Activated naive CD4-positive, alpha-beta T cell treated with anti-CD3 and anti-CD28 coated beads for 36 hours (primary cell): ENCODE results near the gene FLII. TPM values are rescaled to one million over a fixed set of nuclear protein-coding genes. Genes with fewer than 3 reads are reported as not detected.
A peak's percentile ranks its signal among the peaks of the same experiment; 100 is the strongest.

Experiments used
- CTCF ChIA-PET: fragments of 350-600 bp; sonication (Branson Sonifier 250); formaldehyde crosslinking; loops from one replicate; lab custom pipeline; 2021; ENCODE audit warnings: antibody characterized with exemption; lab: Charles Lee
- DNase-seq: peaks from one replicate; pipeline ENCODE4 v3.0.0-alpha.2; 2020
- H3K27ac Mint-ChIP-seq: one replicate; pipeline ENCODE4 v1.8.0; 2021; ENCODE audit warnings: mild to moderate bottlenecking, mixed read lengths
- H3K27me3 Mint-ChIP-seq: one replicate; pipeline ENCODE4 v1.8.0; 2021; ENCODE audit warnings: low read depth, mixed read lengths
- H3K36me3 Mint-ChIP-seq: one replicate; pipeline ENCODE4 v1.8.0; 2021; ENCODE audit warnings: low read depth, mixed read lengths
- H3K4me1 Mint-ChIP-seq: one replicate; pipeline ENCODE4 v1.8.0; 2021; ENCODE audit warnings: low read depth, mixed read lengths
- H3K4me3 Mint-ChIP-seq: one replicate; pipeline ENCODE4 v1.8.0; 2021; ENCODE audit warnings: mild to moderate bottlenecking, moderate library complexity, mixed read lengths
- H3K9me3 Mint-ChIP-seq: one replicate; pipeline ENCODE4 v1.8.0; 2021; ENCODE audit warnings: mixed read lengths
- intact Hi-C: fragments of 100-400 bp; cut with micrococcal nuclease; formaldehyde crosslinking; loops from one replicate; pipeline ENCODE4 v1.15.1; 2023
- total RNA-seq, 2 experiments: library from RNA; stranded (reverse); gene quantifications; one replicate each; pipeline ENCODE4 v1.2.3, GENCODE V29; 2021

Gene FLII
- total RNA-seq, 2 experiments from 2014 or later, result 326 to 328 TPM

DNA sequence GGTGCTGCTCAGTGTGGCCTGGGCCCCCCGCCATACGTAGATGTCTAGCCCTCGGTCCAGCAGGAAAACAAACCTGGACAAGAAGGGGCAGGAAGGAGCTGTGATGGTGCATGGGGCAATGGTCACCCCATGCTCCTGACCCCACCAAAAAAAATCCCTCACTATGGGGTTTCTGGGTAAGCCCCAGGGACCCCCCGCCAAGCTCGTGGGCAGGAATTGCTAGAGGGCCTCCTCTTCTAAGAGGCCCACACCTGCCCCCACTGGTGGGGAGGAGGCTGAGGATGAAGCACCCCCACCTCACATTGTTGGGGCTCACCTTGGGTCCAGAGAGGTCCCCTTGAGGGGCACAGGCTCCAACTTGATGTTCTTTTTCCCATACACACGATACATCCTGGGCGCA, 9.7 kb downstream of the FLII start:
- H3K27ac Mint-ChIP-seq, result no peak overlapping the region
- CTCF ChIA-PET, result interaction anchor here (0.5 to 1.7 kb wide), 10 partner anchors 8 to 155 kb away, joined by 3 to 6 read pairs (median 3); partner anchors contain the start of gene FLII
- no peaks in the 10 kb centered on the region for H3K27me3 Mint-ChIP-seq
- H3K4me1 Mint-ChIP-seq, result no peaks in the 10 kb centered on the region
- peaks cover 24% of the 10 kb centered on the region for H3K36me3 Mint-ChIP-seq
- intact Hi-C loops, result loop anchor here (1.0 to 2.0 kb wide), 2 partner anchors 9 to 66 kb away; partner anchors contain the start of genes FLII, SMCR8 and TOP3A
- no peak for DNase-seq
- H3K9me3 Mint-ChIP-seq, result no peaks in the 10 kb centered on the region
- H3K4me3 Mint-ChIP-seq, result no peak overlapping the region

DNA sequence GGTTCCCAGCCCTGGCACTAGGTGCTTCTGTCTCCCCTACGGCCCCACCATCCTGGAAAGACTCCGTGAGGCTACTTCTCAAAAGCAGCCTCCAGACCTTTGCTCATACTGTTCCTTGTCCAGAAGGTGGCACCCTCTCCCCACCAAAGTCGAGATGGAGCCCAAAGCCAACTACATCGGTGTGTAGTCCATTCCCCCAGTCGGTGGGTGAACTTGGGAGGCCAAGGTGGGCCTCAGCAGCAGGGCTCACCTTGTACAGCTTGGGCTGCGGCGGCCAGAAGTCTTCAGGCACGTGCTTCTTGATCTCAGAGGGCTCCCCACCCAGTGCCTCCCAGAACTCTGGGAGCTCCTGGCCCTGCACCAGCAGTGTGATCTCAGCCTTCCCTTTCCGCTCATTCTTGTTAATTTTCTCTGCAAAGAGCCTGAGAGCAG, 10.2 kb downstream of the FLII start:
- no peaks in the 10 kb centered on the region for H3K9me3 Mint-ChIP-seq
- intact Hi-C loops, result loop anchor here (1.0 to 2.0 kb wide), 2 partner anchors 10 to 66 kb away; partner anchors contain the start of genes FLII, SMCR8 and TOP3A
- CTCF ChIA-PET, result interaction anchor here (0.5 to 1.7 kb wide), 10 partner anchors 8 to 155 kb away, joined by 3 to 6 read pairs (median 3); partner anchors contain the start of gene FLII
- peak; percentile 83 for DNase-seq
- H3K4me3 Mint-ChIP-seq, result no peak overlapping the region
- H3K36me3 Mint-ChIP-seq, result peaks cover 22% of the 10 kb centered on the region
- H3K27me3 Mint-ChIP-seq, result no peaks in the 10 kb centered on the region
- peak overlapping the region; percentile 28 for H3K27ac Mint-ChIP-seq
- no peaks in the 10 kb centered on the region for H3K4me1 Mint-ChIP-seq

DNA sequence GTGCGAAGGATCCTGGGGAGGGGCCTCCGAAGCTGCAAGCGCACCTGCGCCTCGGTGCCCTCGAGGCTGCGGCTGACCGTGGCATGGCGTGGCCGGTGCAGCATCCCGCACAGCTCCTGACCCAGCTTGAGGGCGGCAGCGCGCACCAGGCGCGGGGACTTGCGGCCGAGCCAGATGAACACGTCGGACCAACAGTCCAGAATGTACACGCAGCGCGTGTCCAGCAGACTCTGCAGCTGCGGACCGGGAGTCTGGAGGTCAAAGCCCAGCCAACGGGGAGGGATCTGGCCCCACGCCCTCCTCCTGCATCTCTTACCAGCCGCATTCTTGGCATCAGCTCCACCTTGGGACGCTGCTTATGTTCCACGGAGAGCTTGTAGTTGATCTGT, 10.9 kb downstream of the FLII start:
- CTCF ChIA-PET, result interaction anchor here (0.7 to 1.2 kb wide), 3 partner anchors 59 to 98 kb away, joined by 3 read pairs; no protein-coding TSS in a partner anchor
- H3K36me3 Mint-ChIP-seq, result peaks cover 22% of the 10 kb centered on the region
- H3K27ac Mint-ChIP-seq, result no peak overlapping the region
- no peak overlapping the region for H3K4me3 Mint-ChIP-seq
- intact Hi-C loops, result loop anchor here (1.0 to 2.0 kb wide), 2 partner anchors 11 to 67 kb away; partner anchors contain the start of genes FLII, SMCR8 and TOP3A
- no peak for DNase-seq
- H3K4me1 Mint-ChIP-seq, result no peaks in the 10 kb centered on the region
- no peaks in the 10 kb centered on the region for H3K9me3 Mint-ChIP-seq
- H3K27me3 Mint-ChIP-seq, result no peaks in the 10 kb centered on the region

DNA sequence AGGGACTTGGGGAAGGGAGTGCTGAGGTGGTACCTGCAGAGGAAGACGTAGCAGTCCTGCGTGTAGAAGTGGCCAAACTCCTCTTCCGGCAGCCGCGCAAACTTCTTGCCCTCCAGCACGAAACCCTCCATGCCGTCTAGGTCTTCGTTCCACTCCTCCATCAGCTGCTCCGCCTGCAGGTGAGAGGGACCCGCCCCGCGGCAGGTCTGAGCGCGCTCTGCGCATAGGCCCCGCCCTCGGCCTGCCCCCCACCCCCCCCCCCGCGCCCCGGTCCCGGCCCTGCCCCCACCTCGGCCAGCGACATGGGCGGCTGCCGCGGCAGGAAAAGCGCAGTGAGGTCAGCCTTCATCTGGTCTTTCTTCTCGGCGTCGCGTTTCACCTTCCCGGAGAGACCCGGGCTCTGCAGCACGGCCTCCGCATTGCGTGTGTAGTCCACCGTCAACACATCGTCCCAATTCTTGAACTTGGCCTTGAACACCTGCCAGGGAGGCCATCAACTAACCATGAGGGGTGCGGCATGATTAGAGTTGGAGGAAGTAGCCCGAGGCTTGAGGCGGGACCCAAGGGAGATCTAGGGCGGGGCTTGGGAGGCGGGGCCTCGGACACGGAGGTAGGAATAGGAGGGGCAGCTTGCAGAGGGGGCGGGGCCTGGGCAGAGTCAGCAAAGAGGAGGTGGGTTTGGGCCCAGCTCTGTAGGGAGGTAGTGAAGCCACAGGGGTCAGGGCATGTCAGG, 11.5 kb downstream of the FLII start:
- peak; percentile 36 for DNase-seq
- H3K9me3 Mint-ChIP-seq, result no peaks in the 10 kb centered on the region
- H3K27ac Mint-ChIP-seq, result no peak overlapping the region
- H3K4me3 Mint-ChIP-seq, result no peak overlapping the region
- H3K36me3 Mint-ChIP-seq, result peaks cover 22% of the 10 kb centered on the region
- intact Hi-C loops, result no loop called here
- CTCF ChIA-PET, result interaction anchor here (0.7 to 1.2 kb wide), 3 partner anchors 58 to 99 kb away, joined by 3 read pairs; no protein-coding TSS in a partner anchor
- H3K27me3 Mint-ChIP-seq, result no peaks in the 10 kb centered on the region
- H3K4me1 Mint-ChIP-seq, result no peaks in the 10 kb centered on the region

DNA sequence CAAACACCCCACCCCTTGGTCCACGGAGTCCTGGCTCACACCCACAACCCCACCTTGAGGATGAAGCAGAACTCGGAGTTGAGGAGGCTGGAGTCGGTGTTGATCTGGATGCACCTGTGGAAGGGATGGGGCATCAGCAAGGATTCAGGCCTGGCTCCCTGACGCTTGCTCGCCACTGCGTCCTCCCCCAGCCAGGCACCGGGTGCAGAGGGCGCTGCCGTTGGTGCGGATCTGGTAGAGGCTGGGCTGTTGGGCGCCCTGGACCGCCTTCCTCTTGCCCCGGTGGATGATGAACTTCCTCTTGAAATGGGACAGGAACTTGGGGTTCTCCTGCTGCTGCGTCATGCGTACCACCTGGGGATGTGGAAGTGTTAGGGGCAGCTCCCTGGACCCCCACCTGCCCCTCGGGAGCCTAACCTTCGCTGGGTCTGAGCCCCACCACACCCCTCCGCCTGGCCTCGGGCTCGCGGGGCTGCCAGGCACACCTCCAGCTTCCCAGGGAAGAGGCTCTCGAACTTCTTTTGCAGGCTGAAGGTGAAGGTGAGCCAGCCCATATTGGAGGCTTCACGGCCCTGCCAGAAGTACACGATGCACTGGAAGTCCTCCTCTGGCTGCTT, 12.3 kb downstream of the FLII start:
- no peak for DNase-seq
- CTCF ChIA-PET, result no interaction called here
- H3K36me3 Mint-ChIP-seq, result peaks cover 19% of the 10 kb centered on the region
- no peaks in the 10 kb centered on the region for H3K9me3 Mint-ChIP-seq
- H3K4me3 Mint-ChIP-seq, result no peak overlapping the region
- no peaks in the 10 kb centered on the region for H3K4me1 Mint-ChIP-seq
- H3K27ac Mint-ChIP-seq, result no peak overlapping the region
- H3K27me3 Mint-ChIP-seq, result no peaks in the 10 kb centered on the region
- intact Hi-C loops, result no loop called here

DNA sequence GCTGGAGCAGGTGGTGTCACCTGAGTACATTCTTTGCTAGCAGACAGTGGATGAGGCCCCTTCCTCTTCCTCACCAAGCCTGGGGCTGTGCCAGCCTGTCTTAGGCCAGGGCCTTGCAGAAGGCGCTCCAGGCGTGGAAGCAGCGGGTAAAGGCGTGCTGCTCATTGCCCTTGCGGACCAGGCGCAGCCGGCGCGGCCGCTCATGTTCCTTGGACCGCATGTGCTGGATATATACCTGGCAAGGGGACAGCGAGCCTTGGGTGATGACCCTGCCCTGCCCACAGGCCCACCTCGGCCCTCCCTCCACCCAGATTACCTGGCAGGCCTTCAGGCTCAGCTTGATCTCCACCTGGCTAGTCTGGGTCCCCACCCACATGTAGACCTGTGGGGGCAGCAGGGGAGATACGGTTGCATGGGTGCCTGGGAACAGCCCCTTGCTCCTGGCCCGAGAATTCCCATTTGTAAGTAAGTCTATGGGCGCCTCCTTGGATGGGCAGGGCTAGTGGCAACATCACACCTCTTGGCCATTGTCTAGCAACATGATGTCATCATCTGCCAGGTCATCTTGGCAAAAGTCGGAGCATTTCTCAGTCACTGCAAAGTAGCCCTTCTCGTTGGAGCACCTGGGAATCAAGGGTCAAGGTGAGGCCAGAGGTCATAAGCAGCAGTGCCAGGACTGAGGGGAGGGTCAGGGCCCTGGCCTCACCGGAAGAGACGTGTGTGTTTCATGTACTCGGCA, 13.3 kb downstream of the FLII start:
- H3K36me3 Mint-ChIP-seq, result peaks cover 13% of the 10 kb centered on the region
- no peak for DNase-seq
- no peaks in the 10 kb centered on the region for H3K27me3 Mint-ChIP-seq
- H3K4me1 Mint-ChIP-seq, result no peaks in the 10 kb centered on the region
- CTCF ChIA-PET, result no interaction called here
- H3K27ac Mint-ChIP-seq, result no peak overlapping the region
- no peak overlapping the region for H3K4me3 Mint-ChIP-seq
- no peaks in the 10 kb centered on the region for H3K9me3 Mint-ChIP-seq
- intact Hi-C loops, result no loop called here

DNA sequence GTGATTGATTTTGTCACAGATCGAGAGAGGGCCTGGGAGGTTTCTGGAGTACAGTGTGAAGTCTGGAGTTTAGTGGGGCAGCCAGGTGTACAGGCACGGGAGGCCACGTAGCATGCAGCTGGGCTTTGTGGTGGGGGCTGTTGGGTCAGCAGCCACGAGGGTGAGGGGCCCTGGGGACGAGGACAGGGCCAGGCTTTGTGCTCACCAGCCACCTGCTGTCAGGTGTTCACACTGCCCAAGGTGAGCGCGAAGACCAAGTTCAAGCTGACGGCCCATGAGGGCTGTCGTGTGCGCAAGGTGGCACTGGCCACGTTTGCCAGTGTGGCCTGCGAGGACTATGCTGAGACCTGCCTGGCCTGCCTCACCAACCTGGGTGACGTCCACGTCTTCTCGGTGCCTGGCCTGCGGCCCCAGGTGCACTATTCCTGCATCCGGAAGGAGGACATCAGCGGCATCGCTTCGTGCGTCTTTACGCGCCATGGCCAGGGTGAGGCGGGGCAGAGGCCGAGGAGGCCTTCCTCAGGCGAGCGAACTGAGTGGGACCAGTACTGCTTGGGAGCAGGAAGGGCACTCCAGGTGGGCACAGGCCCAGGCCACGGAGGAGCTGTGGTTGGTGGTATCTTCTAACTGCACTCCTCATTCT, 17.2 kb downstream of the FLII start:
- Mint-ChIP-seq H3K36me3 (peaks cover 6% of the 10 kb centered on the region), H3K4me1 (no peaks in the 10 kb centered on the region), H3K9me3 (no peaks in the 10 kb centered on the region), H3K27me3 (no peaks in the 10 kb centered on the region), H3K4me3 (no peak overlapping the region), H3K27ac (no peak overlapping the region)
- CTCF ChIA-PET, result no interaction called here
- no peak for DNase-seq
- intact Hi-C loops, result no loop called here

DNA sequence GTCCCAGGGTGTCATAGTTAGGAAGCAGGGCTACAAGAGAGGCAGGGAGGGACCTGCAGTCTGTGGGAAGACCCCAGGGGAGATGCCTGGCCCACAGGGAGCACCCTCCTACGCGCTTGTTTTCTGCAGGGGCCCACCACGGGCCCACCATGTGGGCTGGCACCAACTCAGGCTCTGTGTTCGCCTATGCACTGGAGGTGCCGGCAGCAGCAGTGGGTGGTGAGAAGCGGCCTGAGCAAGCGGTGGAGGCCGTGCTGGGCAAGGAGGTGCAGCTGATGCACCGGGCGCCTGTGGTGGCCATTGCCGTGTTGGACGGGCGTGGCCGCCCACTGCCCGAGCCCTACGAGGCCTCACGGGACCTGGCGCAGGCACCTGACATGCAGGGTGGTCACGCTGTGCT, 18.1 kb downstream of the FLII start:
- Mint-ChIP-seq H3K27me3 (no peaks in the 10 kb centered on the region), H3K36me3 (peaks cover 6% of the 10 kb centered on the region), H3K4me1 (no peaks in the 10 kb centered on the region), H3K9me3 (no peaks in the 10 kb centered on the region), H3K27ac (no peak overlapping the region), H3K4me3 (no peak overlapping the region)
- CTCF ChIA-PET, result interaction anchor here (1.2 kb wide), 1 partner anchor 14 kb away, joined by 3 read pairs; no protein-coding TSS in a partner anchor
- intact Hi-C loops, result no loop called here
- no peak for DNase-seq

DNA sequence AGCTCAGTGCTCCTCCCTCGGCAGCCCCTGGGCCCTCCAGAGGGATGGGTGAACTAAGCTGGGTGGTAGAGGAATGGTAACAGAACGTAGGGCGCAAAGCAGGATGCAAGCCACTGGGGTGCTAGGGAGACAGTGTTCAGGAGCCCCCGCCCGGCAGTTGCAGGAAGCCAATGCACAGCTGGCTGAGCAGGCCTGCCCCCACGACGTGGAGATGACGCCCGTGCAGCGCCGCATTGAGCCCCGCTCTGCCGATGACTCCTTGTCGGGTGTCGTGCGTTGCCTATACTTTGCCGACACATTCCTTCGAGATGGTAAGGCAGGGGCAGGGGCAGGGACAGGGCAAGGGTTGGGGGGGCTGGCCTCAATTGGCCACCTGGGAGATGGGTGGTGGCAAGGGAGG, 20.2 kb downstream of the FLII start:
- no peaks in the 10 kb centered on the region for H3K27me3 Mint-ChIP-seq
- H3K9me3 Mint-ChIP-seq, result no peaks in the 10 kb centered on the region
- no peak overlapping the region for H3K27ac Mint-ChIP-seq
- CTCF ChIA-PET, result no interaction called here
- H3K36me3 Mint-ChIP-seq, result peaks cover 4% of the 10 kb centered on the region
- H3K4me3 Mint-ChIP-seq, result no peak overlapping the region
- DNase-seq, result no peak
- intact Hi-C loops, result no loop called here
- H3K4me1 Mint-ChIP-seq, result no peaks in the 10 kb centered on the region

DNA sequence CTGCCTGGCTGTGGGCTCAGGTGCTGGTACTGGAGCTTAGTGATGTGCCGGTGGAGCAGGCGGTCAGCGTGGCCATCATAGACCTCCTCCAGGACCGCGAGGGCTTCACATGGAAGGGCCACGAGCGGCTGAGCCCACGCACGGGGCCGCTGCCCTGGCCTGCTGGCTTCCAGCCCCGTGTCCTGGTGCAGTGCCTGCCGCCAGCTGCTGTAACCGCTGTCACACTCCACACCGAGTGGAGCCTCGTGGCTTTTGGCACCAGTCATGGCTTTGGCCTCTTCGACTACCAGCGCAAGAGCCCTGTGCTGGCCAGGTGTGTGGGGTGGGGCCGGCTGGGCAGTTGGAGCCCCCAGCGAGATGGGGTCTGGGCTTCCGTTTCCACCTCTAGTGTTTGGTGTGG, 21.1 kb downstream of the FLII start:
- no peaks in the 10 kb centered on the region for H3K4me1 Mint-ChIP-seq
- H3K4me3 Mint-ChIP-seq, result no peak overlapping the region
- no peak for DNase-seq
- CTCF ChIA-PET, result no interaction called here
- intact Hi-C loops, result no loop called here
- H3K27me3 Mint-ChIP-seq, result no peaks in the 10 kb centered on the region
- H3K27ac Mint-ChIP-seq, result no peak overlapping the region
- H3K36me3 Mint-ChIP-seq, result peaks cover 4% of the 10 kb centered on the region
- H3K9me3 Mint-ChIP-seq, result no peaks in the 10 kb centered on the region

DNA sequence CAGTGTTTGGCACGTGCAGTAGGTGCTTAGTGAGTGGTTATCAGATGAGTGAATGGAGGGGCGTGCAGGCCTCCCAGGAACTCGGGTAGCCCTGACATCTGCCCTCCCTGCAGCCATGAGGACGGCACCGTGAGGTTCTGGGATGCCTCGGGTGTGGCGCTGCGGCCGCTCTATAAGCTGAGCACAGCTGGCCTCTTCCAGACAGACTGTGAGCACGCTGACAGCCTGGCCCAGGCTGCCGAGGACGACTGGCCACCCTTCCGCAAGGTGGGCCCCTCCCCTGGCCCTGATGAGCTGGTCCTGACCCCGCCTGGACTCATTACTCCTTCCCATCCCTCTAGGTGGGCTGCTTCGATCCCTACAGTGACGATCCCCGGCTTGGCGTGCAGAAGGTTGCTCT, 22.0 kb downstream of the FLII start:
- no peak overlapping the region for H3K27ac Mint-ChIP-seq
- intact Hi-C loops, result no loop called here
- no peak overlapping the region for H3K4me3 Mint-ChIP-seq
- CTCF ChIA-PET, result no interaction called here
- DNase-seq, result no peak
- no peaks in the 10 kb centered on the region for H3K9me3 Mint-ChIP-seq
- no peaks in the 10 kb centered on the region for H3K27me3 Mint-ChIP-seq
- H3K4me1 Mint-ChIP-seq, result no peaks in the 10 kb centered on the region
- peaks cover 3% of the 10 kb centered on the region for H3K36me3 Mint-ChIP-seq

DNA sequence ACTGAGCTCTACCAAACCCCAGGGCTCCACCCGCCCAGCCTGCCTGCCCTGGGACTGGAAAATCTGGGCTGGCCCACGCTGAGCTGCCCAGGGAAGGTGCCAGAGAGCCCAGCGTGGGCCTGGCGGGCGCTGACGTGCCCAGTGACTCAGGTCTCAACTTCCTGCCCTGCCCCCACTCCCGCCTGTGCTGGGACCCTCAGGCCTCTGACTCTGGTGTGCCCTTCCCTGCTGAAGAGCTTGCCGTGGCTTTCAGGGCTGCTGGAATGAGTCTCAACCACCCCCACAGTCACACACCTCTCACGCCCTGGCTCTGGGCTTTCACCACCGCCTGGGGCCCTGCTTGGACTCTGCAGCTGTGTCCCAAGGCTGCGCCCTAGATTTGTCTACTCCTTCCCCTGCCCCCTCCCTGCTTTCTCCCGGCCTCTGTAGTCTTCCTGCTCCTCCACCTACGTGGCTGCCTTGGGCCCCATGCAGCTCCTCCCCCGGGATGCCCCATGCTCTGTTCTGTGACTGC, 22.7 kb downstream of the FLII start:
- CTCF ChIA-PET, result no interaction called here
- H3K27me3 Mint-ChIP-seq, result no peaks in the 10 kb centered on the region
- H3K9me3 Mint-ChIP-seq, result no peaks in the 10 kb centered on the region
- no peaks in the 10 kb centered on the region for H3K4me1 Mint-ChIP-seq
- intact Hi-C loops, result no loop called here
- H3K36me3 Mint-ChIP-seq, result peaks cover 3% of the 10 kb centered on the region
- DNase-seq, result no peak
- no peak overlapping the region for H3K4me3 Mint-ChIP-seq
- no peak overlapping the region for H3K27ac Mint-ChIP-seq
